SK-N-SH (cell line): Measurements from ENCODE around the gene UNC13D.
"Not testable (repeated sequence)": the region's sequence is repeated elsewhere in the genome, so short reads cannot be mapped to it uniquely, and the experiment has no call there.

Source experiments
- GABPA ChIP-seq: IDR thresholded peaks from 2 replicates; pipeline ENCODE4 v1.4.0; 2012; ENCODE audit warnings: low read depth, mild to moderate bottlenecking
- RXRA ChIP-seq: IDR thresholded peaks from 2 replicates; pipeline ENCODE4 v1.4.0; 2012; ENCODE audit warnings: low read depth, mild to moderate bottlenecking, borderline replicate concordance

DNA sequence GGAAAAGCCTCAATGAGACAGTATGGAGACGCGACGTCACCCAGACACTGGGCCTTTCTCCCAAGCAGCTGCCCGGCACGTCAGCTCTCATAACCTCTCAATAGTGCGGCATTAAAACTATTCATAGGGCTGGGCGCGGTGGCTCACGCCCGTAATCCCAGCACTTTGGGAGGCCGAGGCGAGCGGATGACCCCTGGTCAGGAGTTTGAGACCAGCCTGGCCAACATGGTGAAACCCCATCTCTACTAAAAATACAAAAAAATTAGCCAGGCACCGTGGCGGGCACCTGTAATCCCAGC, 7.4 kb upstream of the UNC13D start:
- TF ChIP-seq GABPA, RXRA: not testable (repeated sequence)
